Urinary bladder (tissue), 4 donors: ENCODE results near the gene ETV6. TPM values are rescaled to one million over a fixed set of nuclear protein-coding genes. Genes with fewer than 3 reads are reported as not detected.
"Not testable (repeated sequence)": the region's sequence is repeated elsewhere in the genome, so short reads cannot be mapped to it uniquely, and the experiment has no call there.

Experiments
- DNase-seq: peaks from one replicate; pipeline ENCODE4 v3.0.0-alpha.2; 2015; ENCODE audit errors: extremely low spot score
- H3K27ac ChIP-seq: one replicate; pipeline ENCODE4 v1.5.1; 2013; ENCODE audit warnings: low read depth, mild to moderate bottlenecking, moderate library complexity
- H3K36me3 ChIP-seq: one replicate; pipeline ENCODE4 v1.6.1; 2013; ENCODE audit warnings: mild to moderate bottlenecking, moderate library complexity; ENCODE audit not compliant: insufficient read depth
- H3K4me1 ChIP-seq: one replicate; pipeline ENCODE4 v1.6.1; 2013; ENCODE audit warnings: mild to moderate bottlenecking, moderate library complexity; ENCODE audit not compliant: insufficient read depth
- H3K4me3 ChIP-seq: one replicate; pipeline ENCODE4 v1.5.1; 2013; ENCODE audit warnings: low read depth, low read length
- WGBS: extraction: QIAGEN DNeasy Blood & Tissue Kit; methylation state at CpG from one replicate; pipeline ENCODE4 v1.1.7; 2013; 5-methylcytosine and 5-hydroxymethylcytosine counted together
- polyA plus RNA-seq: library from polyadenylated mRNA; stranded (reverse); fragments of 200-250 nt; gene quantifications from one replicate; pipeline ENCODE4 v1.2.3, GENCODE V29; 2013
- total RNA-seq: library from RNA; depleted of rRNA; stranded (reverse); fragments of >200 nt; gene quantifications from one replicate; pipeline ENCODE4 v1.2.3, GENCODE V29; 2014
- donor health status: healthy with polysubstance abuse.
- donor health status: healthy.

ETV6 gene
- total and polyA plus RNA-seq, 2 donors = 11.8 to 12.7 TPM

DNA sequence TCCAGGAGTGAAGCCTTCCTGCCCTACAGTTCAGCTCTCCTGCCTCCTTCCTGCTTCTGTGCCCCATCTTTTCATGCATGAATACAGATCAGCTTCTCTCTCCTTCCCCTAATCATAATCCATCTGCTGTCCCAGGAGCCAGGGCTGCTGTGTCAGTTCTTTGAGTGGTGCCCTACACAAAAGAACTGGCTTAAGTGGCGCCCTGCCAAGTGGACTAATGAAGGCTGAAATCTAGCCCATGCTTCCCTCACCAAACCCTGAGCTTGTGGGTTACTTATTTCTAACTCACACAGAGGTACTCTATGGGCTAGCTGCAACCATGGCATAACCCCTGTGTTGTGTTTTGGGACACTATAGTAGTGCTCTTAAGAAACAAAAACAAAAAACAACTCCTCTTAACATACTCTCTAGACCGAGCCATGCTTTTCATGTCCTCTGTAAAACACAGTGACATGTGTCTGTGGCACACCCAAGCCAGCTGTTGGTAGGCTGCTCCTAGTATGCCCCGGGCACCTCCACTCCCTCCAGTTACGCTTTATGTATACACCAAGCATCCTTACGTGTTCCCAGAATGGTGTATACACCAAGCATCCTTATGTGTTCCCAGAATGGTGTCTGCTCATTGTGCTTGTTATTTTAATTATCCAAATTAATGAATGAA is 19.3 kb upstream of the ETV6 start:
- 82% methylated on average over 5 of the region's 5 CpGs for WGBS
- H3K27ac ChIP-seq = no peak overlapping the region

GRCh38 chr12:11631288-11631687 is 18.2 kb upstream of the ETV6 start:
- Histone ChIP-seq H3K27ac (no peak overlapping the region), H3K36me3 (no peaks in the 10 kb centered on the region), H3K4me3 (no peak overlapping the region), H3K4me1 (no peaks in the 10 kb centered on the region)
- 65% methylated on average over 1 of the region's 1 CpG for WGBS
- no peak for DNase-seq

More for the DNA sequence above, 19.3 kb upstream of the ETV6 start:
- DNase-seq = no peak
- H3K4me3 ChIP-seq = no peak overlapping the region
- no peaks in the 10 kb centered on the region for H3K4me1 ChIP-seq
- no peaks in the 10 kb centered on the region for H3K36me3 ChIP-seq

DNA sequence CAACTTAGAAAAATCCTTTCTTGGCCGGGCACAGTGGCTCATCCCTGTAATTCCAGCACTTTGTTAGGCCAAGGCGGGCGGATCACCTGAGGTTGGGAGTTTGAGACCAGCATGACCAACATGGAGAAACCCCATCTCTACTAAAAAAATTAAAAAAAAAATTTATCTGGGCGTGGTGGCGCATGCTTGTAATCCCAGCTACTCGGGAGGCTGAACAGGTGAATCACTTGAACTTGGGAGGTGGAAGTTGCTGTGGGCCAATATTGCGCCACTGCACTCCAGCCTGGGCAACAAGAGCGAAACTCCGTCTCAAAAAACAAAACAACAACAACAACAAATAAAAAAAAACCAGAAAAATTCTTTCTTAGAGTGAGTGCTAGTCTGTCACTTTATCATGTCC is 17.6 kb upstream of the ETV6 start:
- not testable (repeated sequence) for H3K4me3 ChIP-seq, H3K4me1 ChIP-seq, H3K36me3 ChIP-seq, H3K27ac ChIP-seq, DNase-seq
- 96% methylated on average over 9 of the region's 9 CpGs for WGBS

- H3K4me3 ChIP-seq = no peak overlapping the region
- DNase-seq = no peak
- no peak overlapping the region for H3K27ac ChIP-seq
- WGBS = 83% methylated on average over 6 of the region's 6 CpGs
- no peaks in the 10 kb centered on the region for H3K36me3 ChIP-seq
- H3K4me1 ChIP-seq = no peaks in the 10 kb centered on the region
These were observed 15.5 kb upstream of the ETV6 start for GRCh38 chr12:11633968-11634367.

DNA sequence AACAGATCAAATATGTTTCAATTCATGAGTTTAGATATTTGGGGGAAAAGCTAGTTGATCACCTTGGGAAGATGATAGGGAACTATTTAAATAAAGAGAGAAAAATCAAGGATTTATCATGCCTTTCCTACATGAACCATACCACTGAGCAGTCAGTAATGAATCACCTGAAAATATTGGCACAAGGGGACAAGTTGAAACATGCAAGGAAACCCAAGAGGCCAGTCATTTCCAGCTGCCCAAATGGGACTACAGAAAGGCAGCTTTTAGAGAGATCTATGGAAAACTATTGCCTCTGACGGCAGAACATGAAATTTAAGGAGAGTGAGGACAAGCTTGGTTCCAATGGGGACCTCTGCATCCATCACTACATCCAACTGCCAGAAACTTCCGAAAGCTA is 14.1 kb upstream of the ETV6 start:
- no peak for DNase-seq
- 96% methylated on average over 2 of the region's 2 CpGs for WGBS
- Histone ChIP-seq H3K4me1 (no peaks in the 10 kb centered on the region), H3K4me3 (no peak overlapping the region), H3K27ac (no peak overlapping the region), H3K36me3 (no peaks in the 10 kb centered on the region)

DNA sequence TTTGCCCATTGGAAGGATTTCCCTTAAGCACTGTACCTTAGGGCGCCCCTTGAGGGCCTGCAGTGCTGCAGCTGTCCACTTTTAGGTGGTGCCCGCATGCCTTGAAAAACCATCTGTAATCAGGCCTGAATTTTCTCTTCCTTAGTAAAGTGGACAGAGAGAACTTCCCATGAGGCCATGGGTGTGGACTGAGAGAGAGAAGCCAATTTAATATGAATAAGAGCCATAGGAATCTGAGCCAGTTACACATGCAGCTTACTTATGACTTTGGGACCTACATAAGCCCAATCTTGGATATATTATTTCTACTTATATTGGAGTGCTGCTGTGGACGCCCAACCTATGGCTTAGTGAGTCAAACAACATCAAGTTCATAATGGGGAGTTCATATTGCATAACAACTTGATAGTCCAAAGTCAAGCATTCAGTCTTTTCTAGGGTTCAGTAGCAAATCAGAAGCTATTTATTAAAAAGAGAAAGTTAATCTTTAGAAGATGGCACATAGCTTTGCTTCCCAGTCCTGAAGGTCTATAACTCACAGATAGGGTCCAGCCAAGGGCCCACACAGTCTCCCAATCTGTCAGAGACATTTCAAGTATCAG is 11.1 kb upstream of the ETV6 start:
- no peak overlapping the region for H3K27ac ChIP-seq
- DNase-seq = no peak
- H3K36me3 ChIP-seq = no peaks in the 10 kb centered on the region
- no peaks in the 10 kb centered on the region for H3K4me1 ChIP-seq
- 87% methylated on average over 3 of the region's 3 CpGs for WGBS
- no peak overlapping the region for H3K4me3 ChIP-seq

- H3K36me3 ChIP-seq = no peaks in the 10 kb centered on the region
- DNase-seq = no peak
- 91% methylated on average over 5 of the region's 5 CpGs for WGBS
- no peaks in the 10 kb centered on the region for H3K4me1 ChIP-seq
- H3K4me3 ChIP-seq = no peak overlapping the region
- no peak overlapping the region for H3K27ac ChIP-seq
These were observed 10.0 kb upstream of the ETV6 start for GRCh38 chr12:11639454-11639853.

DNA sequence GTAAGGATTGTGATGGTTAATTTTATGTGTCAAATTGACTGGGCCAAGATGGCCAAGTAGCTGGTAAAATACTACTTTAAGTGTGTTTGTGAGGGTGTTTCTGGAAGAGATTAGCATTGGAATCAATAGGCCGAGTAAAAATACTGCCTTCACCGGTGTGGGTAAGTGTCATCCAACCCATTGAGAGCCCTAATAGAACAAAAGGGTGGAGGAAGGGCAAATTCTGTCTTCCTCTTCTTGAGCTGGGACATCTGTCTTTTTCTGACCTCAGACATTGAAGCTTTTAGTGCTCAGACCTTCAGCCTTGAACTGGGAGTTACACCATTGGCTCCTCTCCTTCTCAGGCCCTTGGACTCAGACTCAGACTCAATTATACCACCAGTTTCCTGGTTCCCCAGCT is 8.0 kb upstream of the ETV6 start:
- H3K36me3 ChIP-seq = no peaks in the 10 kb centered on the region
- no peak for DNase-seq
- H3K4me3 ChIP-seq = no peak overlapping the region
- no peak overlapping the region for H3K27ac ChIP-seq
- WGBS = 78% methylated on average over 2 of the region's 2 CpGs
- H3K4me1 ChIP-seq = no peaks in the 10 kb centered on the region

- Histone ChIP-seq H3K27ac (no peak overlapping the region), H3K4me3 (no peak overlapping the region), H3K4me1 (no peaks in the 10 kb centered on the region), H3K36me3 (no peaks in the 10 kb centered on the region)
- DNase-seq = no peak
- 91% methylated on average over 1 of the region's 1 CpG for WGBS
These were observed 6.7 kb upstream of the ETV6 start for GRCh38 chr12:11642785-11643184.

- 97% methylated on average over 1 of the region's 1 CpG for WGBS
- H3K4me1 ChIP-seq = no peaks in the 10 kb centered on the region
- H3K4me3 ChIP-seq = no peak overlapping the region
- no peak overlapping the region for H3K27ac ChIP-seq
- no peak for DNase-seq
- no peaks in the 10 kb centered on the region for H3K36me3 ChIP-seq
These were observed 4.1 kb upstream of the ETV6 start for GRCh38 chr12:11645391-11645790.

GRCh38 chr12:11648514-11649412 is 711 bp upstream of the ETV6 start:
- Histone ChIP-seq H3K27ac (peak overlapping the region; percentile 85), H3K4me3 (peak overlapping the region; percentile 97), H3K4me1 (no peaks in the 10 kb centered on the region), H3K36me3 (no peaks in the 10 kb centered on the region)
- peak; percentile 84 for DNase-seq
- under 1% methylated on average over 58 of the region's 58 CpGs for WGBS

- Histone ChIP-seq H3K4me1 (peaks cover 2% of the 10 kb centered on the region), H3K36me3 (no peaks in the 10 kb centered on the region), H3K27ac (peak overlapping the region; percentile 68), H3K4me3 (peak overlapping the region; percentile 97)
- DNase-seq = no peak
- WGBS = under 1% methylated on average over 25 of the region's 25 CpGs
These were observed 1.1 kb downstream of the ETV6 start for GRCh38 chr12:11650286-11651281.

DNA sequence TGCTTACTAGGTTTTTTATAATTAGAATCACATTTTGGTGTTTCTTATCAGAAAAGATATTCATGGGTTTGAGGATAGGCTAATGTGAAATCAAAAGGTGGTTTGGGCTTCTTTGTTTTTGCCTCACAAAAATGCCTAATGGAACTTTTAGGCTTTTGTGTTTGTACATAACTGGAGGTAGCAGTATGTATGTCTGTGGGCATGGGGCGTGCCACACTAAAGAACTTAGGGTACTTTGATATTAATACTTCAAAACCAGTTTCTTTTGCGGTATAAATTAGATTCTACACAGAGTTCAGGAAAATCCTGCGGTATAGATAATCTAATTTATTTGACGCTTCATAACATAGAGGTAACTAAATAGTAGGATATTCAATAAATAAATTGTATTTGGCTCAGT is 1.9 kb downstream of the ETV6 start:
- Histone ChIP-seq H3K36me3 (no peaks in the 10 kb centered on the region), H3K27ac (no peak overlapping the region), H3K4me3 (peak overlapping the region; percentile 97), H3K4me1 (peaks cover 2% of the 10 kb centered on the region)
- 23% methylated on average over 4 of the region's 4 CpGs for WGBS
- no peak for DNase-seq
